ENCODE results near the gene CMTM2. TPM values are rescaled to one million over a fixed set of nuclear protein-coding genes. Genes with fewer than 3 reads are reported as not detected.
A peak's percentile ranks its signal among the peaks of the same experiment; 100 is the strongest.
"Not testable (repeated sequence)": the region's sequence is repeated elsewhere in the genome, so short reads cannot be mapped to it uniquely, and the experiment has no call there.

The CMTM2 gene
- total RNA-seq, 2 donors from 2014 or later: 0.78 to 1.3 TPM

DNA sequence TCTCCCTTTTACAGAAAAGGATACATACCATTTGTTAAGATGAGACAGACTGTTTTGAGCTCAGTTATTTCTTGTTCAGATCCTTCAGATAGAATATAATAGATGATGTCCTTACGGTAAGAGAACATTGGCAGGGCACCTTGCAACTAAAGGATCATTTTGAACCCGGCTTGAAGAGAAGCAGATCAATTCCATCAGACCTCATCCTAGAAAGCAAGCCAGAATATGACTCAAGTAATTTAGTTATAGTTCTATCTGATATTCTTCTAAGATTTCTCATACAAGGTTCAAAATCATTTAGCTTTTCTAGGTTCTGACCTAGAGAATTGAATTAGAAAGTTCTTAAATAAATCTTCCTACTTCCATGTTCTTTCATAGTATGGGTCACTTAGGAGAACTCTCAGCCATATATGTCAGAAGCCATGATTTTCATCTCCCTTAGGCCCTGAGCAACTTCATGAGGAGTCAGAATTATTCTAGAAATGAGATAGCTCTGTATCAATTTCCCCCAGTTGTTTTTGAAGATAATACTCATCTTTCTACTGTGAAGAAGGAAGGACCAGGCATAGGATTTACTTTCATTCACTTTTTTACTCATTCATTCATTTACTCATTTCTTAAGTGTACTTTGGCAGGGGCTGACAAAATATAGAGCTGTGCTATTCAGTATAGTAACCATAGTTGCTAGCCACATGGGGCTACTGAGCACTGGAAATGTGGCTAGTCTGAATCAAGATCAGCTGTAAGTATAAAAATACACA is 15.5 kb upstream of the CMTM2 start:
- Mint-ChIP-seq H3K36me3 (ENCODE audit: low read depth) (peaks cover 93% of the 10 kb centered on the region), H3K27me3 (no peaks in the 10 kb centered on the region), H3K27ac (peak overlapping the region; percentile 12), H3K9me3 (no peaks in the 10 kb centered on the region), H3K4me1 (peaks cover 45% of the 10 kb centered on the region), H3K4me3 (peak overlapping the region; percentile 24)
- ATAC-seq (replicated peaks): peak; percentile 93

DNA sequence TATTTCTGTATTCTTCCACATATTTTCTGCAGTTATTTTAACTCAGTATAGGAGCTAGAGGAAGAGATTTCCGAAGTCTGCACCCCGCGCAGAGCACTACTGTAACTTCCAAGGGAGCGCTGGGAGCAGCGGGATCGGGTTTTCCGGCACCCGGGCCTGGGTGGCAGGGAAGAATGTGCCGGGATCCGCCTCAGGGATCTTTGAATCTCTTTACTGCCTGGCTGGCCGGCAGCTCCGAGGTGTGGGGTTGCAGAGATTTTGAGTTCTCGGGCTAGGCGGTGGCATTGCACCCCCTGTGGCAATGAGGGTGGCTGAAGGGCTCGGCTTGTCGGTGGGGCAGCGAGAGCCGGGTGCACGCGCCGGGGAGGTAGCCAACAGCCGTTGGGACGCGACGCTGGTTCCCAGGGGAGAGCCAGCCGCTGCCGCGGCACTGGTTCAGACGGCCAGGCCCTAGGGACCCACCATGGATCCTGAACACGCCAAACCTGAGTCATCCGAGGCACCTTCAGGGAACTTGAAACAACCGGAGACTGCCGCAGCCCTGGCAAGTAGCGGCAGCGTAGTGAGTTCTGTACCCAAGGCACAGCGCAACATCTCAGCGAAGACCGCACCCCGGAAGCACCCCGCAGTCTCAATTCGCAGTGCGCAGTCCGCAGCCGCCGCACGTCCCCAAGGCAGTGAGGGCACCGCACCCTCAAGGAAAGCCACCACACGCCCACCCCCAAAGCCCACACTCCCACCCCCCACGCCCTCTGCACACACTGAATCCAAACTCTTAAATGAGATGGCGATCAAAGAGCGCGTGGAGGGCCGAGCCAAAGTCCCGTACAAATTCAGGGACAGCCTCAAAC is 13.0 kb upstream of the CMTM2 start, which contains the start of gene CMTM1:
TSS of gene CMTM1 (plus strand) at position 389 of the 851 bp plus-strand sequence. CDS start at position 464, 75 bp downstream.
- Mint-ChIP-seq H3K9me3 (no peaks in the 10 kb centered on the region), H3K4me3 (no peak within 1 kb of the TSS), H3K27me3 (no peaks in the 10 kb centered on the region), H3K4me1 (peaks cover 25% of the 10 kb centered on the region), H3K36me3 (ENCODE audit: low read depth) (peaks cover 84% of the 10 kb centered on the region), H3K27ac (peak within 1 kb of the TSS; percentile 1)
- no peak for ATAC-seq (replicated peaks)

DNA sequence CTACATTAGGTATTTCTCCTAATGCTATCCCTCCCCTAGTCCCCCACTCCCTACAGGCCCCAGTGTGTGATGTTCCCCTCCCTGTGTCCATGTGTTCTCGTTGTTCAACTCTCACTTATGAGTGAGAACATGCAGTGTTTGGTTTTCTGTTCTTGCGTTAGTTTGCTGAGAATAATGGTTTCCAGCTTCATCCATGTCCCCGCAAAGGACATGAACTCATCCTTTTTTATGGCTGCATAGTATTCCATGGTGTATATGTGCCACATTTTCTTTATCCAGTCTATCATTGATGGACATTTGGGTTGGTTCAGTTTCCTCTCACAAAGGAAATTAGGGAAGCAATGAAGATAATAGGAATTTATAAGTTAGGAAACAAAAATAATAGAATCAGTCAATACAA is 12.0 kb upstream of the CMTM2 start:
- Mint-ChIP-seq H3K4me1 (peaks cover 19% of the 10 kb centered on the region), H3K36me3 (ENCODE audit: low read depth) (peaks cover 77% of the 10 kb centered on the region)
- H3K27ac Mint-ChIP-seq; H3K9me3 Mint-ChIP-seq; H3K27me3 Mint-ChIP-seq; ATAC-seq (replicated peaks); H3K4me3 Mint-ChIP-seq: not testable (repeated sequence)

DNA sequence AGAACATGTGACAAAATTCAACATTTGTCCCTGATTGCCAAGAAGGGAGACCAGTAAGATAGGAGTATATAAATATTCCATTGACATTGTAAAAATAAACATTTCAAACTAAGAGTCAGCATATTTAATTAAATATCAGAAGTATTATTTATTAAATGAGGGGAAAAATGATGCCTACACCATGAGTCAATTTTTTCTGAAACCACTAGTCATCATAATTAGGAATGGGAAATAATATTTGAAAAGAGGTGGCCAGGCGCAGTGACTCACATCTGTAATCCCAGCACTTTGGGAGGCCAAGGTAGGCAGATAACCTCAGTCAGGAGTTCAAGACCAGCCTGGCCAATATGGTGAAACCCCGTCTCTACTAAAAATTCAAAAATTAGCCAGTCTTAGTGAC is 10.9 kb upstream of the CMTM2 start:
- Mint-ChIP-seq H3K4me1 (peaks cover 13% of the 10 kb centered on the region), H3K9me3 (no peaks in the 10 kb centered on the region), H3K36me3 (ENCODE audit: low read depth) (peaks cover 66% of the 10 kb centered on the region), H3K27me3 (no peaks in the 10 kb centered on the region), H3K27ac (no peak overlapping the region), H3K4me3 (no peak overlapping the region)
- ATAC-seq (replicated peaks): no peak

DNA sequence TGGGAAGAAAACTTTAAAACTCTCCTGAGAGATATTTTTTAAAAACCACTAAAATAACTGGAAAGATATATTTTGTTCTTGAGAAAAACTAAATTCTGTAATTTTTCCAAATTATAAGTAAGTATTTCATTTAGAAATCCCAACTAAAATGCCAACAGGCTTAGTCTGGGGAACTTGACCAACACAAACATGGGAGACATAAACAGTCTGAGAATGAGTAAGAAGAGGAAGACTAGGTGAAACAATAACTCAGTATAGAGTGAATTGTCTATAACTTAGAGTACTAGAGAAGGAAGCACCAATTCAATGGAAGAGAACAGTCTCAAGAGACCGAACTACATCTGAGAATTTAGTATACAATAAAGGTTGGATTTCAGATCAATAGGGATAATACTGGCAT is 10.1 kb upstream of the CMTM2 start:
- Mint-ChIP-seq H3K27me3 (no peaks in the 10 kb centered on the region), H3K36me3 (ENCODE audit: low read depth) (peaks cover 58% of the 10 kb centered on the region), H3K27ac (no peak overlapping the region), H3K4me1 (peaks cover 8% of the 10 kb centered on the region), H3K9me3 (no peaks in the 10 kb centered on the region), H3K4me3 (no peak overlapping the region)
- no peak for ATAC-seq (replicated peaks)

DNA sequence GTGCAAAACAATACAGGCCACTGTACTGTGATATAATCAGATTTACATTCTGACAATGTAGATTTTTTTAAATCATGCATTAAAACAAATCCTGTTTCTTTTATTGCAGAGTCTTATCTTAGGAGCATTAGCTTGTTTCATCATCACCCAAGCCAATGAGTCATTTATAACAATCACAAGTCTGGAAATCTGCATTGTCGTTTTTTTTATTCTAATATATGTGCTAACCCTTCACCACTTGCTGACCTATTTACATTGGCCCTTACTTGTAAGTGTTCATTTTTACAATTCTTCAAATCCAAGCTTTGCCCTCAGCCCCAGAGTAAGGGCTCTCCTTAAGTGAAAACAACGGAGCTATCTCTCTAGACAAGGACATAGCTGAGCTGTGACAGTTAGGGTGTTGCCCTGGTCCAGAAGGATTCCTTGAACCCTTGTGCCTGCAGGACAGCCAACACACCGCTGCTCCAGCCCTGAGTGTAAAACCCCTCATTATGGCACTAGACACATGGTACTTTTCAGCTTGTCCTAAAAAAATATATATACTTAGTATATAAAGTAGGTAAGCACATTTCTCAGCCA is 9.3 kb upstream of the CMTM2 start:
- Mint-ChIP-seq H3K27ac (no peak overlapping the region), H3K4me3 (no peak overlapping the region), H3K9me3 (no peaks in the 10 kb centered on the region), H3K4me1 (peaks cover 8% of the 10 kb centered on the region), H3K36me3 (ENCODE audit: low read depth) (peaks cover 51% of the 10 kb centered on the region), H3K27me3 (no peaks in the 10 kb centered on the region)
- ATAC-seq (replicated peaks): no peak

DNA sequence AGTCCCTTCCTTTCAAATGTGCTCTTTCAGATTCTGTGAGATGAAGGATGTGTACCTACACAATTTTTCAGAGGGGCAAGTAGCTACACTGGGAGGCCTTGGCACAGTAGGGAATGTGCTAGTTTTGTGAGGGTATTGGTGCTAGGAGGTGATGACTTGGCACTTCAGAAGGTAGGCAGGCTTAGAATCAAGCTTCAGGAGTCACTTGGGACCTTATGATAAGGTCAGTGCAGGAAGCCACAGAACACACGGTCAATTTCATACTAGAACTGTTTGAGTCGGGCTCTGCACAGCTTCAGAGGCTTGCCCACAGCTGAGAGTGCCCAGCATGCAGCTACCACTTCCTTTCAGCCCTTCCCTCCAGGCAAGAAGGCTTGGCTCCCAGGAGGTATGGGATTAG is 6.9 kb upstream of the CMTM2 start:
- peaks cover 4% of the 10 kb centered on the region for H3K4me1 Mint-ChIP-seq
- peaks cover 2% of the 10 kb centered on the region for H3K27me3 Mint-ChIP-seq
- ATAC-seq (replicated peaks): peak; percentile 21
- H3K4me3 Mint-ChIP-seq: no peak overlapping the region
- H3K36me3 Mint-ChIP-seq (ENCODE audit: low read depth): peaks cover 27% of the 10 kb centered on the region
- H3K9me3 Mint-ChIP-seq: no peaks in the 10 kb centered on the region
- peak overlapping the region; percentile 56 for H3K27ac Mint-ChIP-seq

DNA sequence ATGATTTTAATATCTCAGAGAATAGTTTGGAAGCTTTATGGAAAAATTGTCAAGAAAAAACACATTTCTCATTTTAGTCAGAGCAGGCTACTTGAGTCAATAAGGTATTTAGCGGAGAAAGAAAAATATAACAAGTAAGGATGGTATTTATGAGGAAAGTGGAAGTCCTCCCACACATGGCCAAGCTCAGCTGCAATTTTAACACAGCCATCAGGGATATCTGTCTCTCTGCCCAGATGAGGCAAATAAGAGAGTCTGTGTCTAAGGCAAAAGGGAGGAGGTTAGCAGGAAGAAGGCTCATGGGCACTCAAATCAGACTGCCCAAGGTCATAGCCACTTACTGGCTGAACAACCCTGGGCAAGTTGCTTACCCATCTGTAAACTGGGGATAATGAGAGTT is 5.2 kb upstream of the CMTM2 start:
- Mint-ChIP-seq H3K4me1 (no peaks in the 10 kb centered on the region), H3K27me3 (peaks cover 15% of the 10 kb centered on the region), H3K9me3 (no peaks in the 10 kb centered on the region), H3K36me3 (ENCODE audit: low read depth) (peaks cover 19% of the 10 kb centered on the region), H3K4me3 (no peak overlapping the region), H3K27ac (no peak overlapping the region)
- ATAC-seq (replicated peaks): no peak

DNA sequence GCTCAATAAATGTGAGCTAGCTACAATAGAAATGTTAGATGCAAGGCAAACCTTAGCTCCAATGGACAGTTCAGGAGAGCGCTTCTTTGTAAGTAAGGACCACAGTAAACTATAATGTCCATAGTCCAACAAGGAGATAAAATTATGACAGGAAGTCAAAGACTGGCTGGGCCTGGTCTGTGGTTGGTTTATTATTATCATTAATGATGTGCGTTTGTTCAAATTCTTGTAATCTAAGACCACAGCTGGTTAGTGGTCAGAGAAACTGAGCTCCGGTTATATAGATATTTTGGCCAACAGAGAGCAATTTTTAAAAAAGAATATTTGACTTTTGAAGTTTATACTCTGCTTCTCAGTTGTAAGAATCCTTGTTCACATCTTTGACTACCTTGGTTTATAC is 4.7 kb upstream of the CMTM2 start:
- Mint-ChIP-seq H3K27me3 (peaks cover 17% of the 10 kb centered on the region), H3K36me3 (ENCODE audit: low read depth) (peaks cover 14% of the 10 kb centered on the region), H3K4me1 (no peaks in the 10 kb centered on the region), H3K27ac (no peak overlapping the region), H3K9me3 (no peaks in the 10 kb centered on the region), H3K4me3 (no peak overlapping the region)
- ATAC-seq (replicated peaks): no peak

DNA sequence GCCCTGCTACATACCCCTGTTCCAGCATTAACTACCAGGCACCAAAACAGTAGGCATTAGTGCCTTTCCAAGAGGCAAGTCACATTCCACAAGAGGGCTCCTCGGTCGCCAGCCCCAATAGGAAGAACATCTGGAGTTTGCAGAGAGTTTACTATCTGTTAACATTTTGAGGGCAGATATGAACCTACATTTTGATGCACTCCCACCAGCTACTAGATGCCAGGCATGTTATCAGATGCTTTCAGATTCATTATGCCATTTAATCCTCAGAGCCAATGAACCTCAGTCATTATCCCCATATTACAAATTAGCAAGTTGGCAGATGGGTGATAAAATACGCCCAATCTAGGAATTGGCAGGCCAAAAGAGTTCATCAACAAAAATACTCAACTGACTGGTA is 4.2 kb upstream of the CMTM2 start:
- Mint-ChIP-seq H3K27me3 (peaks cover 22% of the 10 kb centered on the region), H3K9me3 (no peaks in the 10 kb centered on the region), H3K4me3 (no peak overlapping the region), H3K36me3 (ENCODE audit: low read depth) (peaks cover 9% of the 10 kb centered on the region), H3K27ac (no peak overlapping the region), H3K4me1 (no peaks in the 10 kb centered on the region)
- ATAC-seq (replicated peaks): no peak

DNA sequence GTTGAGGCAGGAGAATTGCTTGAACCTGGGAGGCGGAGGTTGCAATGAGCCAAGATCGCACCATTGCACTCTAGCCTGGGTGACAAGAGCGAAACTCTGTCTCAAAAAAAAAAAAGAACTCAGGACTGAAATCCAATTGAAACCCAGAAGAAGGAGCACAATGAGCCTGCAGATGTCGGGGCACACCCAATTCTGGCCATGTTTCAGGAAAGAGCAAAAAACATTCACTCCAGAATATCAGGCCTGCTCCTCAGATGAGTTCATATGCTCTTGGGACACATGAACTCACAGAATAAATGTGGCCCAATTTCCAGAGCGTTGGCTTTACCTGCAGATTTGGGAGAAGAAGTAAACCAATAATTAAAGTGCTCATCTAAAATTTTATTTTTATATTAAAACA is 3.0 kb upstream of the CMTM2 start:
- Mint-ChIP-seq H3K36me3 (ENCODE audit: low read depth) (peaks cover 3% of the 10 kb centered on the region), H3K4me3 (no peak overlapping the region), H3K27me3 (peaks cover 28% of the 10 kb centered on the region), H3K27ac (no peak overlapping the region), H3K4me1 (no peaks in the 10 kb centered on the region), H3K9me3 (no peaks in the 10 kb centered on the region)
- ATAC-seq (replicated peaks): no peak

DNA sequence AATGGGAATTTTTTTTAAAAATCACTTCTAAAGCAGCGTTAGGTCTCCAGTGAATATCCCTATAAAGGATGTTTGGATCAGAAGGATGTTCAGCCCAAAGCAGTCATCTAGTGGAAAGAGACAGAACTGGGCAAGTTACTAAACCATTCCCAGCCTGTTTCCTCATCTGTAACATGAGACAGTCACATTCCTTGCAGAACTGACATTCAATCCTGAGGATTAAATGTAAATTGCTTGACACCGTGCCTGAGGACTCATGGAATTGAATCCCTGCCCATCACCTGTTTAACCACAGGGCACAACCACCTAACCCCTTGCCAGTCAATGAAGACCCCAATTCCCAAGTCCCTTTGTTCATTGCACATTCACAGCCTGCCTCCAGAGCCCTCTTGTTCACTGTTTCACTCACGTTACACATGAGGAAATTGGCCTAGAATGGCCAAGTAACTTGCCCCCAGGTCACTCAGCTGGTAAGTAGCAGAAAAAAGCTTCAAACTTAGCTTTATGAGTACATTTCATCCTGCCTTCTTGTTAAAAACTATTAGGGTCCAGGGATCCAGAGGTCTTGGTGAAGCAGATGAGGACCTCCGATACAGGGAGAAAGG is 1.4 kb downstream of the CMTM2 start:
- no peak overlapping the region for H3K27ac Mint-ChIP-seq

DNA sequence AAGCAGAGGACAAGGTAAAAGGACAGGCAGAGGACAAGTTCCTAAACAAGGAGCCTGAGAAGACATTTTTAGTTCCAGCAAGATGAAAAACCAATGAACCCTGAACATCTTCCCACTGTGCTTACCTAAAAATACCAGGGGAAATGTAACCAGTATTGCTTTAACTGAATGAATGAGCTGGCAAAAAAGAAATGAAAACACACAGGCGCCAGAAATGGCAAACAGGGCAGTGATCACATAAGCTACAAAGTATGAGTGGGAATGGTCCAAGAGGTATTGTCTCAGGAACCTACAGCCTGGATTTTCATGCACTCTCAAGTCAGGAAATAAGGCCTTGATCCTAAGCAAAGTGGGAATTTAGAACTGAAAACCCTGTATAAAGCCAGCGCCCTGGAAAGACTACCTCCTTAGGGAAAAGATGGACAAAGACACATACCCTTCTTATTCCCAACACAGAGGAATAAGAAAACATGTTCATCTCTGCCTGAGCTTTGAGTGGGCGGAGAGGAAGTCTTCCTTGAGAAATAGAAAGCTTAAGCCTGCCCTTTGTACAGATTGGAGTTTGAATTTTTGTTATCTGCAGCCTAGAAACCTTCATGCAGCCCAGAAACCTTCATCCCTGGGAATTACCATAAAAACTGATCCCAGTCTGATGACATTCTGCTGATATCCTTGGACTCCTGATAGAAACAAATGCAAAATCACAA is 2.1 kb downstream of the CMTM2 start:
- Mint-ChIP-seq H3K36me3 (ENCODE audit: low read depth) (no peaks in the 10 kb centered on the region), H3K9me3 (no peaks in the 10 kb centered on the region), H3K4me1 (no peaks in the 10 kb centered on the region), H3K27ac (no peak overlapping the region), H3K4me3 (no peak overlapping the region), H3K27me3 (peaks cover 28% of the 10 kb centered on the region)
- ATAC-seq (replicated peaks): no peak

More for the DNA sequence above, 1.4 kb downstream of the CMTM2 start:
- peaks cover 28% of the 10 kb centered on the region for H3K27me3 Mint-ChIP-seq
- H3K9me3 Mint-ChIP-seq: no peaks in the 10 kb centered on the region
- H3K36me3 Mint-ChIP-seq (ENCODE audit: low read depth): no peaks in the 10 kb centered on the region
- H3K4me3 Mint-ChIP-seq: no peak overlapping the region
- no peaks in the 10 kb centered on the region for H3K4me1 Mint-ChIP-seq
- no peak for ATAC-seq (replicated peaks)

Measured in activated T-helper 17 cell treated with anti-CD3 and anti-CD28 coated beads, Interleukin-2, amount 50 U/mL, for 72 hours (primary cell).